HK-2 (cell line): Measurements from ENCODE around the gene HRAS.

Experiments
- DNase-seq: peaks from one replicate; pipeline ENCODE4 v3.0.0-alpha.2; 2018; ENCODE audit not compliant: unreplicated experiment

The HRAS gene

GRCh38 chr11:553083-553987 is 18.0 kb upstream of the HRAS start:
- DNase-seq: no peak

DNA sequence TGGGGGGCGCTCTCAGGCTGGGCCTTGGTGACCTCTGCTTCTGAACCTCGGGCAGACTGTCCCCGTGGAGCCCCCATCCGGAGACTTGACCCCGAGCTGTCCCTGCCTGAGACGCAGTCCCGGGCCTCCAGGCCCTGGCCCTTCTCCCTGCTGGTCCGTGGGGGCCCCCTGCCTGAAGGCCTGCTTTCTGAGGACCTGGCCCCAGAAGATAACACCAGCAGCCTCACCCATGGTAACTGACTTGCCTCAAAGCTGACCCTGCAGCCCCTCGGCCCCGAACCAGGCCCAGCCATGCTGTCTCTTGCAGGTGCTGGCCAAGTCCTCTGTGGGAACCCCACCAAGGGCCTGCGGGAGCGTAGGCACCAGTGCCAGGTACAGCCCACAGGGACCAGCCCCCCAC is 16.2 kb upstream of the HRAS start:
- DNase-seq: no peak

DNA sequence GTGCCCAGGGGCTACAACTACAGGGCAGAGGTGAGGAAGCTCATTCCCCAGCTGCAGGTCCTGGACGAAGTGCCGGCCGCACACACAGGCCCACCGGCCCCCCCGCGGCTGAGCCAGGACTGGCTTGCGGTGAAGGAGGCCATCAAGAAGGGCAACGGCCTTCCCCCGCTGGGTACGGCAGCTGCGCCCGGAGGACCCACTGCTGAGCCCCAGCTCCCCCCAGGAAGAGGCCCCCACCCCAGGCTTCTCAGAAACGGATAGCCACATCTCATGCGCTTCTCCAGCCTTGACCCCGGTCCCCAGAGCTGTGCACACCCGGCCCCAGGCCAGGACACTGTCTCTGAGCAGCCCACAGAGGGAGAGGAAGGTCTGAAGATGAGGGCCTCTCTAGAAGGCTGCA is 15.8 kb upstream of the HRAS start:
- DNase-seq: no peak

DNA sequence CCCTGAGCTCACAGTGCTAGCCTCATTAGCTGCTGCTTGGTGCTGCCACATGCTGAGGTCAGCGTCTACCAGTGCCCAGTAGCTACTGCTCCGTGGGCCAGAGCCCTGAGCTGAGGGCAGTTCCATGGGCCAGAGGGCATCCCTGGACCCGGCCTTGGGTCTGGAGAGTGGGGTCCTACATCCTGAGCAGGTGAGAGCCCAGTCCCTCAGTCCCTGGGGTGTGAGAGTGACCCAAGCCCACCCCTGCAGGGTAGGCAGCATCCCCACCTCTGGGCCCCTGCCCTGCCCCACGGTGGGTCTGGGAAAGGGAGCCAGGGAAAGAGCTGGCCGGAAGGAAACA is 15.3 kb upstream of the HRAS start:
- DNase-seq: no peak

GRCh38 chr11:550021-550745 is 14.8 kb upstream of the HRAS start:
- no peak for DNase-seq

GRCh38 chr11:548700-549603 is 13.6 kb upstream of the HRAS start:
- peak; percentile 38 for DNase-seq

GRCh38 chr11:545171-545570 is 9.8 kb upstream of the HRAS start:
- no peak for DNase-seq

DNA sequence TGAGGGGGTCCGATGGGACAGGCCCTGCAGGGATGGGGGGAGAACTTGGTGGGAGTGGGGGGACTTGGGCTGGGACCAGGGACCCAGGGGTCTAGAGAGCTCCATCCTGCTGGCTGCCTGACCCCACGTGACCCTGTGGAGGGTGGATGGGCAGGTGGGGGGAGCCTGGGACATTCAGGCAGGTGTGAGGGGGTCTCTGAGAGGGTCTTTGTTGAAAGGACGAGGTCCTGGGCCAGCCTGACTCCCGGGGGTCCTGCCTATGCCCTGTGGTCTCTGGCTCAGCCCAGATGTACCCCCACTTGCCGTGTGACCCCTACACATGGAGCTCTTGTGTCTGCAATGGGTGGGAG is 9.4 kb upstream of the HRAS start:
- DNase-seq: no peak

- DNase-seq: no peak
Measured at GRCh38 chr11:541433-541885, 6.1 kb upstream of the HRAS start.

DNA sequence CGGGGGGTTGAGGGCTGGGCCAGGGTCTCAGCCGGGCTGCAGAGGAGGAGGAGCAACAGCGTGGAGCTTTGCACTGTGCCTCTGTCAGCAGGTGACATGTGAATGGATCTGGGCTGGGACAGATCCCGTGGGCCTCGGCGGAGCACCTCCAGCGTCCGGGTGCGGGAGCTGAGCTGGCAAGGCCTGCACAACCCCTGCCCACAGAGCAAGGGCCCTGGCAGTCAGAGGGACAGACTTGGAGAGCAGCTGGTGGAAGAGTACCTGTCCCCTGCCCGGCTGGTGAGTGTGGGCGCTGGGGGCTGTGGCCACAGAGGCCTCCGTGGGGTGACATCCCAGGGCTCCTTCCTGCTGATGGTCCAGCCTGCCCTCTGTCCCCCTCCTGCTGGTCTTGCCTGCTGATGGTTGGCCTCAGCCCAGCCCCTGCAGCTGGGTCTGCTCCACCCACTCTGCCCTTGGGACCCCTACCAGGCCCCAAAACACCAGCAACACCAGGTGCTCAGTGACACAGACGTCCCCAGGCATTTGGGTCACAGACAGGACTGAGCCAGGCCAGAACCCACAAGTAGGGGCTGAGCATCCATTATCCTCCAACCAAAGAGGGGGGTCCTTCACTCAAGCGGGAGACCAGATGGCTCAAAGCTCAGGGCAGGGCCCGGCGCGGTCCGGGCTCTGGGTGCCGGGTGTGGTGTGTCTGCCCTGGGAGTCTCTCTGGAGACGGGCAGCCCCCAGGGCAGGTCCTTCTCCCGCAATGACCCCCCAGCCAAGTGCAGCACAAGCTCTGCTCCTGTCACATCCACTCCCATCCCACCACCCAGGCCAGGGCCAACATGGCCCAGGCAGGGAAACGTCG is 5.4 kb upstream of the HRAS start:
- no peak for DNase-seq

GRCh38 chr11:539971-540481 is 4.7 kb upstream of the HRAS start:
- no peak for DNase-seq

DNA sequence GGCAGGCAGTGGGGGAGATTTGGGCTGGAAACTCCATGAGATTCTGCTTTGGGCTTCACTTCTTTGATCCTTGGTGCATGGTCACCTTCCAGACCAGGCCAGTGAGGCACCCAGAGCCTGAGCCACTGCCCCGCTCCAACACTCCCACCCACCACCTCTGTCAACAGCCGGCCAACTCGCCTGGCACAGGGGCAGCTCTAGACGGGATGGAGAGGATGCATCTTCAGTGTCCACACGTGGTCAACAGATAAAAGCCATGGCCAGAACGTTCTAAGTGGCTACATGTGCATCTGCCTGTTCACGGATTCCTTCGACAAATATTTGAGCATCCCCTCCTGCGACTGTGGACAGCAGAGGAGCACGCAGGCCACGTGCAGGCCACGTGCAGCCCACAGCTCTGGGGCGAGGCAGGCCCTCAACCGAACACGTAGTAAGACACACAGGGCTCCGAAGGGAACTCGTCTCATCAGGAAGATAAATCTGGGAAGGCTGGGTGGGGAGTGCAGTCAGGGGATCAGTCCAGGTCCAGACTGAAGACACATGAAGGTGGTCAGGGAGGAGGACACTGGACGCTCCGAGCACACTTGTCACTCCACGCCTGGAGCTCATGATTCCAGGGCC is 3.2 kb upstream of the HRAS start:
- no peak for DNase-seq

DNA sequence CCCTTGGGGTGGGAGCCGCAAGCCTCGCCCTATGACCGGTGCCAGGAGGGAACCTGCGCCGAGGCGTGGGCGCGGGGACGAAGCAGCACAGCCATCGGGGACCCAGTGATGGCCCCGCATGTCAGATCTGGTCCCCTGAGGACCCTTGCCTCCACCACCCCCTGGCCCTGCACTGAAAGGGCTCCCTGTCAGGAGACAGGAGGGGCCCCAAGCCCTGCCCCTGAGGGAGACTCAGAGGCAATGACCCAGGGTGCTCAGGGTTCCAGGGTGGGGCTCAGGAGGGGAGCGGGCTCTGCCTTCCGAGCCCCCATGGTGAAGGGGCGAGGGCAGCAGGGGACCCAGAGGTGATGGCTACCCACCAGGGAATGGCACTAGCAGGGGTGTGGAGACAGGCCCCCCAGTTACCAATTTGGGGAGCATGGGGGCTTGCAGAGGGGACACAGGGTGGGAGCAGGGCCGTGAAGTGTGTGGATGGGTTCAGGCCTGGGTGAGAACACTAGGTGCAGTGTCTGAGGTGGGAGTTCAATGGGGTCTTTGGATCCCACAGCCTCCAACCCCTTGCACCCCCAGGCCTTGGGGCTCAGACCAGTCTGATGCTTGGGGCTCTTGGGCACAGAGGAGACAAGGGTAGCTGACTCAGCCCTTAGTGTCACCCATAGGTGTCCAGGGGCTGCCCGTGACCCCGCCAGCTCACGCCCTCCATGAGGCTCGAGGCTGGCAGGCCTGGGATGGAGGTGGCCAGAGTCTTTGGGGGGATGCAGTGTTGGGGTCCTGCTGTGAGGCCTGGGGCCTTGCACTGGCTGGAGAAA is 2.5 kb upstream of the HRAS start:
- DNase-seq: no peak

DNA sequence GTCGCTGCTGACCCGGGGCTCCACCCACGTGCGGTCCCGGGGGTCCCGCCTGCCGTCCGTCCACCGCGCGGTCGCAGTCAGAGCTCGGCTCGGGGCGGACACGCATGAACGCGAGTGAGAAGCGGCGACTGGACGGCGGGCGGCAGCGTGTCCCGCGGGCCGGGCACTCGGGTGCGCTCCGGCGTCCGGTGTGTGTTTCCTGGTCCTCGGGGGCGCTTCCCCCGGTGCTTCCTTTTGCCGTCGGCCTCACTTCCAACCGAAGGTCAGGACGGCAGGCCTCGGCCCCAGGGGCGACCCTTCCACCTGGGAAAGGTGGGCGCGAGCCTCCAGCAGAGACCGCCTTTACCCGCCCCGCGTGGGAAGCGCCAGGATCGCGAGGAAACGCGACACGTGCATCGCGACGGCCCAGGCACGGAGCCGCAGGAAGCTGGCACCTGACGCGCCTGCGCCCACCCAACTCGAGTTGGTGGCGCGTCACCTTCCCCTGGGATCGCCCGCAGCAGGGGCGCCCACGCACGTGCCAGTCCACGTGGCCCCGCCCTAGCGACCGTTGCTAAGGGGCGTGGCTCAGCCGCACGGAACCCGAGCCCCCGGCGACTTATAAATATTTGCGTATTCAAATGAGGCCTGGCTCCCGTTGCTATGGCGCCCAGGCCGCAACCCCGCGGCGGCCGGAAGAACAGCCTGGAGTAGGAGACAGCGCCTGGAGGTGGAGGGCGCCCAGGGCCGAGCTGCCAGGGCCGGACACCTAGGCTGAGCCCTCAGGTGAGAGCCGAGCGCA is 1.7 kb upstream of the HRAS start, which contains the start of gene LRRC56:
Gene LRRC56 (plus strand): TSS at position 687 of the 781 bp plus-strand sequence. CDS start 3,158 bp downstream, outside the sequence.
- DNase-seq: peak; percentile 79

DNA sequence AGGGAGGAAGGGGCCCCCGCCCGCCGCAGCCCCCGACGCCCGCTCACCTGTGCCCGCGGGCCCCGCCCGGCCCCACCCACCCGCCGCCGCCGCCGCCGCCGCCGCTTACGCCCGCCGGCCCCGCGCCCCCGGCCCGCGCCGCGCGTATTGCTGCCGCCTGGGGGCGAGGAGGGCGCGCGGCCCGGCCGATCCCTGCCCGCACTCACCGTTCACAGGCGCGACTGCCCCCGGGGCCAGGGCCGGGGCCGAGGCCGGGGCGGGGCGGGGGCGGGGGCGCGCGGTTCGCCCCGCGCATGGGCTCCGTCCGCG is 212 bp downstream of the HRAS start:
- no peak for DNase-seq

- no peak for DNase-seq
Measured at GRCh38 chr11:534396-535209, 773 bp downstream of the HRAS start.

DNA sequence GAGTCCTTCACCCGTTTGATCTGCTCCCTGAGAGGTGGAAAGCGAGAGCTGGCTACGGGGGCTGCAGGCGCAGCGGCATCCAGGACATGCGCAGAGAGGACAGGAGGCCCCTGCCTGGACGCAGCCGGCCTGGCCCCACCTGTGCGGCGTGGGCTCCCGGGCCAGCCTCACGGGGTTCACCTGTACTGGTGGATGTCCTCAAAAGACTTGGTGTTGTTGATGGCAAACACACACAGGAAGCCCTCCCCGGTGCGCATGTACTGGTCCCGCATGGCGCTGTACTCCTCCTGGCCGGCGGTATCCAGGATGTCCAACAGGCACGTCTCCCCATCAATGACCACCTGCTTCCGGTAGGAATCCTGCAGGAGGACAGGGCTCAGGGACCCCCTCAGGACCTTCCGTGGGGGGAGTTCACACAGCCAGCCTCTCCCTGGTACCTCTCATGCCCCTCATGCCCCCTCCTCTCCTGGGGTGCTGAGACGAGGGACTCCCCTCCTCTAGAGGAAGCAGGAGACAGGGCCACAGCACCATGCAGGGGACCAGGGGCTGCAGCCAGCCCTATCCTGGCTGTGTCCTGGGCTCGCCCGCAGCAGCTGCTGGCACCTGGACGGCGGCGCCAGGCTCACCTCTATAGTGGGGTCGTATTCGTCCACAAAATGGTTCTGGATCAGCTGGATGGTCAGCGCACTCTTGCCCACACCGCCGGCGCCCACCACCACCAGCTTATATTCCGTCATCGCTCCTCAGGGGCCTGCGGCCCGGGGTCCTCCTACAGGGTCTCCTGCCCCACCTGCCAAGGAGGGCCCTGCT is 1.6 kb downstream of the HRAS start:
- no peak for DNase-seq
